Lower leg skin (tissue), 3 donors: ENCODE measurements around the gene BCAS1.

Source experiments
- POLR2A ChIP-seq, 2 donors: fragments of 450-650 bp; IDR thresholded peaks; one replicate each; pipeline ENCODE4 v1.6.1; 2016 to 2017; ENCODE audit warnings: antibody characterized with exemption in 2 of 2, mild to moderate bottlenecking in 1 of 2, moderate library complexity in 1 of 2
- TF ChIP-seq, protein P1 (sequence below), 3 donors: fragments of 450-650 bp; IDR thresholded peaks; one replicate each; pipeline ENCODE4 v1.5.1; 2016; ENCODE audit warnings: antibody characterized with exemption in 3 of 3, mild to moderate bottlenecking in 3 of 3, moderate library complexity in 2 of 3

DNA sequence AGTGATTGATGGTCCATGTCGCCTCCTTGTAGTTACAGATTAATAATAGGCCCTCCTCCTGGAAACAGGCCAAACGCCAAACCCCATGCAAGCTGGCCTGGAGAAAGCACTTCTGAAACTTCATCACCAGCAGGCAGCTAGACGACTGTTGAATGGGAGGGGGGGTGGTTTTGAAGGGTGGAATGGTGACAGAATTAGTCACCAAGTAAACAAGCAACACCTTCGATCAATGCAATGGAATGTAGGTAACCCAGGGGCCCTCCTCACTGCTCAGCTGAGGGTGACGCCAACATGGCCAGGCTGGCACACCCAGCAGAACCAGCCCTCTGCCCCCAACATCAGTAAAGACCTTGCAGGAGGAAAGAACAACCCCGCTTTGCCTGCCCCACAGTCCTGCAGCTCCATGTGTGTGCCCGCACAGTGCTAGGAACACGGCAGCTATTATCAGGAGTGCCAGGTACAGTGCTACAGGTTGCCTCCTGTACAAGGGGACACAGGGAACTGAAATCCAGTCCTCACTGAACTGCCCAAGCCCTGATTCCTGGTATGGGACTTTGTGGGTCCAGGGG, 2.7 kb downstream of the BCAS1 start:
- TF ChIP-seq, protein P1, sequence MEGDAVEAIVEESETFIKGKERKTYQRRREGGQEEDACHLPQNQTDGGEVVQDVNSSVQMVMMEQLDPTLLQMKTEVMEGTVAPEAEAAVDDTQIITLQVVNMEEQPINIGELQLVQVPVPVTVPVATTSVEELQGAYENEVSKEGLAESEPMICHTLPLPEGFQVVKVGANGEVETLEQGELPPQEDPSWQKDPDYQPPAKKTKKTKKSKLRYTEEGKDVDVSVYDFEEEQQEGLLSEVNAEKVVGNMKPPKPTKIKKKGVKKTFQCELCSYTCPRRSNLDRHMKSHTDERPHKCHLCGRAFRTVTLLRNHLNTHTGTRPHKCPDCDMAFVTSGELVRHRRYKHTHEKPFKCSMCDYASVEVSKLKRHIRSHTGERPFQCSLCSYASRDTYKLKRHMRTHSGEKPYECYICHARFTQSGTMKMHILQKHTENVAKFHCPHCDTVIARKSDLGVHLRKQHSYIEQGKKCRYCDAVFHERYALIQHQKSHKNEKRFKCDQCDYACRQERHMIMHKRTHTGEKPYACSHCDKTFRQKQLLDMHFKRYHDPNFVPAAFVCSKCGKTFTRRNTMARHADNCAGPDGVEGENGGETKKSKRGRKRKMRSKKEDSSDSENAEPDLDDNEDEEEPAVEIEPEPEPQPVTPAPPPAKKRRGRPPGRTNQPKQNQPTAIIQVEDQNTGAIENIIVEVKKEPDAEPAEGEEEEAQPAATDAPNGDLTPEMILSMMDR (IDR thresholded peaks at IDR 0.05), result peak in 1 of 3 donors; percentile 88
- TF ChIP-seq POLR2A (IDR thresholded peaks at IDR 0.05), result no peak
